Stomach (tissue), 9 donors: ENCODE measurements around the gene EPS8L1. TPM values are rescaled to one million over a fixed set of nuclear protein-coding genes. Genes with fewer than 3 reads are reported as not detected.

Source experiments
- DNase-seq, 2 donors: peaks; one replicate each; pipeline versions ENCODE4 v3.0.0 to v3.0.0-alpha.2; 2013 to 2019
- H3K27ac ChIP-seq, 5 donors: fragments of 200-600 bp in 4 of 5; sonication (generic) in 4 of 5; one replicate each; pipeline ENCODE4 v1.5.1; 2013 to 2019; ENCODE audit warnings: mild to moderate bottlenecking in 1 of 5, moderate library complexity in 1 of 5
- H3K27me3 ChIP-seq, 3 donors: fragments of 200-600 bp; sonication (generic); one replicate each; pipeline ENCODE4 v1.5.1; 2017 to 2019; ENCODE audit warnings: mixed run types in 1 of 3
- H3K36me3 ChIP-seq, 4 donors: fragments of 200-600 bp; sonication (generic); 1 replicate in 3 of 4; 2 replicates in 1 of 4; pipeline ENCODE4 v1.5.1; 2016 to 2019
- H3K4me1 ChIP-seq, 4 donors: fragments of 200-600 bp; sonication (generic); one replicate each; pipeline ENCODE4 v1.5.1; 2016 to 2019
- H3K4me3 ChIP-seq, 4 donors: fragments of 200-600 bp; sonication (generic) in 3 of 4; one replicate each; pipeline ENCODE4 v1.5.1; 2016 to 2019; ENCODE audit warnings: mild to moderate bottlenecking in 1 of 4
- H3K9me3 ChIP-seq, 4 donors: fragments of 200-600 bp; sonication (generic); one replicate each; pipeline ENCODE4 v1.5.1; 2016 to 2019
- CTCF ChIP-seq, 7 experiments: fragments of 450-650 bp in 4 of 7; fragments of 200-600 bp in 3 of 7; sonication (generic) in 3 of 7; IDR thresholded peaks; one replicate each; pipeline ENCODE4 v1.5.1; 2016 to 2019; ENCODE audit warnings: antibody characterized with exemption in 7 of 7, control low read depth in 2 of 7, mild to moderate bottlenecking in 1 of 7
- EP300 ChIP-seq: sonication (generic); formaldehyde crosslinking; IDR thresholded peaks from one replicate; pipeline ENCODE4 v1.6.1; 2017; ENCODE audit warnings: antibody characterized with exemption
- POLR2A ChIP-seq, 4 donors: fragments of 450-650 bp; IDR thresholded peaks; one replicate each; pipeline ENCODE4 v1.6.1; 2016; ENCODE audit warnings: antibody characterized with exemption in 4 of 4, control low read depth in 2 of 4, mild to moderate bottlenecking in 1 of 4, moderate library complexity in 1 of 4
- POLR2AphosphoS5 ChIP-seq, 3 donors: sonication (generic); formaldehyde crosslinking; IDR thresholded peaks; one replicate each; pipeline ENCODE4 v1.6.1; 2016; ENCODE audit warnings: antibody characterized with exemption in 3 of 3
- WGBS, 5 donors: extraction: QIAGEN DNeasy Blood & Tissue Kit in 3 of 5; methylation state at CpG; one replicate each; pipeline versions ENCODE4 v1.1.5 to v1.1.7; 2013 to 2018; 5-methylcytosine and 5-hydroxymethylcytosine counted together
- intact Hi-C: fragments of 100-400 bp; cut with DNase I; formaldehyde crosslinking; loops from one replicate; pipeline ENCODE4 v1.15.1; 2023; ENCODE audit warnings: low total_unique reads
- polyA plus RNA-seq, 3 donors: library from polyadenylated mRNA; stranded (reverse); fragments of 200-250 nt; gene quantifications; one replicate each; pipeline ENCODE4 v1.2.3, GENCODE V29; 2013
- total RNA-seq, 5 donors: library from RNA; depleted of rRNA; stranded (reverse); fragments of >200 nt; gene quantifications; one replicate each; pipeline versions ENCODE4 v1.1.0 to v1.2.3, GENCODE V29; 2014 to 2016
- donor health status: healthy with polysubstance abuse.
- donor health status: Bipolar disorder and iron deficiency.
- donor health status: healthy.

The EPS8L1 gene
- total and polyA plus RNA-seq, 8 donors = 32.3 to 320 (median 101) TPM

- Histone ChIP-seq H3K36me3 (peaks cover 17 to 36% (median 27%) of the 10 kb centered on the region in 4 donors), H3K27ac (peak overlapping the region in 4 of 5 donors; percentile 78 to 95 (median 91)), H3K9me3 (no peaks in the 10 kb centered on the region), H3K4me1 (peaks cover 38 to 70% (median 59%) of the 10 kb centered on the region in 4 donors), H3K4me3 (peak overlapping the region in 2 of 4 donors; percentile 86), H3K27me3 (no peaks in the 10 kb centered on the region)
- intact Hi-C loops = no loop called here
- 76 to 87% (median 86%) methylated on average over 8 to 9 of the region's 9 CpGs for WGBS, 5 donors
- TF ChIP-seq EP300 = no peak
- no peak for TF ChIP-seq POLR2A (IDR thresholded peaks at IDR 0.05)
- no peak for TF ChIP-seq CTCF (IDR thresholded peaks at IDR 0.05)
- no peak for TF ChIP-seq POLR2AphosphoS5 (IDR thresholded peaks at IDR 0.05)
- no peak for DNase-seq
Measured at GRCh38 chr19:55114566-55115145, 39.0 kb downstream of the EPS8L1 start.

- peak overlapping the region in 4 of 5 donors; percentile 87 to 95 (median 91) for H3K27ac ChIP-seq
- peaks cover 38 to 68% (median 58%) of the 10 kb centered on the region in 4 donors for H3K4me1 ChIP-seq
- DNase-seq = peak in 1 of 2 donors; percentile 50
- peaks cover 10 to 27% (median 18%) of the 10 kb centered on the region in 4 donors for H3K36me3 ChIP-seq
- TF ChIP-seq POLR2AphosphoS5 (IDR thresholded peaks at IDR 0.05) = no peak
- TF ChIP-seq CTCF (IDR thresholded peaks at IDR 0.05) = no peak
- TF ChIP-seq EP300 = no peak
- no peak for TF ChIP-seq POLR2A (IDR thresholded peaks at IDR 0.05)
- H3K27me3 ChIP-seq = no peaks in the 10 kb centered on the region
- WGBS, 5 donors = 38 to 52% (median 41%) methylated on average over 13 of the region's 13 CpGs
- H3K9me3 ChIP-seq = no peaks in the 10 kb centered on the region
- intact Hi-C loops = no loop called here
- peak overlapping the region; percentile 86 to 94 (median 88) for H3K4me3 ChIP-seq
Measured at GRCh38 chr19:55115446-55116065, 39.9 kb downstream of the EPS8L1 start.

- peaks cover 38 to 68% (median 58%) of the 10 kb centered on the region in 4 donors for H3K4me1 ChIP-seq
- peaks cover 10 to 23% (median 16%) of the 10 kb centered on the region in 4 donors for H3K36me3 ChIP-seq
- no peaks in the 10 kb centered on the region for H3K27me3 ChIP-seq
- H3K9me3 ChIP-seq = no peaks in the 10 kb centered on the region
- 0 to 2% (median 2%) methylated on average over 24 to 25 of the region's 25 CpGs for WGBS, 5 donors
- peak; percentile 43 to 83 for DNase-seq
- TF ChIP-seq EP300 (no peak), POLR2A (IDR thresholded peaks at IDR 0.05) (no peak), POLR2AphosphoS5 (IDR thresholded peaks at IDR 0.05) (peak in 2 of 3 donors; percentile 37 to 50), CTCF (IDR thresholded peaks at IDR 0.05) (no peak)
- intact Hi-C loops = no loop called here
- H3K27ac ChIP-seq = peak overlapping the region; percentile 87 to 95 (median 90)
- H3K4me3 ChIP-seq = peak overlapping the region; percentile 86 to 94 (median 88)
Measured at GRCh38 chr19:55116232-55116858, 40.7 kb downstream of the EPS8L1 start.

- no peak for DNase-seq
- Histone ChIP-seq H3K27ac (peak within 1 kb of the TSS; percentile 88 to 95 (median 90)), H3K9me3 (no peaks in the 10 kb centered on the region), H3K4me3 (peak within 1 kb of the TSS; percentile 86 to 94 (median 88)), H3K27me3 (no peaks in the 10 kb centered on the region), H3K36me3 (peaks cover 8 to 16% (median 9%) of the 10 kb centered on the region in 4 donors), H3K4me1 (peaks cover 38 to 61% (median 54%) of the 10 kb centered on the region in 4 donors)
- intact Hi-C loops = no loop called here
- no peak for TF ChIP-seq POLR2A (IDR thresholded peaks at IDR 0.05)
- no peak for TF ChIP-seq CTCF (IDR thresholded peaks at IDR 0.05)
- TF ChIP-seq POLR2AphosphoS5 (IDR thresholded peaks at IDR 0.05) = no peak
- no peak for TF ChIP-seq EP300
- WGBS, 5 donors = 0 to 3% (median 1%) methylated on average over 23 to 88 of the region's 97 CpGs
Measured at GRCh38 chr19:55116859-55117662, 41.4 kb downstream of the EPS8L1 start, which contains the start of gene PPP1R12C. PPP1R12C (minus strand) TSS chr19:55117637; CDS start chr19:55117543, 94 bp downstream.
